Dermis blood vessel endothelial cell (primary cell): ENCODE results near the gene PLPP2. TPM values are rescaled to one million over a fixed set of nuclear protein-coding genes. Genes with fewer than 3 reads are reported as not detected.
"Not testable (repeated sequence)": the region's sequence is repeated elsewhere in the genome, so short reads cannot be mapped to it uniquely, and the experiment has no call there.

ENCODE experiments used
- DNase-seq: peaks from one replicate; pipeline ENCODE4 v3.0.0; 2010
- total RNA-seq: library from RNA; depleted of rRNA; stranded (reverse); fragments of >200 nt; gene quantifications from 2 replicates; pipeline ENCODE4 v1.2.3, GENCODE V29; 2014

Gene PLPP2
- total RNA-seq, 1 donor from 2014 or later: 14.3 TPM

DNA sequence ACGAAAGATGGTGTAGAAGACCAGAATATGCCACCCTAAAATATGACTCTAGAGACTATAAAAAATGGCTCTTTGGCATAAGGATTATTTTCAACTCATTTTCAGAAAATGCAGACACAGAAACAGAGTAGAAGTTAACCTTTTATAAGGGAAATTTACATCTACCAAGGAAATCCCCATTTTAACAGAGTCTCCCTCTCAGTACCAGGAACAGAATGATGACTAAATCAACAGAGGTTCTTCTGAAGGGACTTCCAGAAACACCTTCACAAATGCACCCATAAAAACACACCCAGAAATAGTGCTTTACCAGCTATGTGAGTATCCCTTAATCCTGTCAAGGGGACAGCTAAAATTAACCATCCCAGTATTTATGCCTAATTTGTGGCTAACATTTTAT is 29.1 kb downstream of the PLPP2 start:
- DNase-seq: no peak

DNA sequence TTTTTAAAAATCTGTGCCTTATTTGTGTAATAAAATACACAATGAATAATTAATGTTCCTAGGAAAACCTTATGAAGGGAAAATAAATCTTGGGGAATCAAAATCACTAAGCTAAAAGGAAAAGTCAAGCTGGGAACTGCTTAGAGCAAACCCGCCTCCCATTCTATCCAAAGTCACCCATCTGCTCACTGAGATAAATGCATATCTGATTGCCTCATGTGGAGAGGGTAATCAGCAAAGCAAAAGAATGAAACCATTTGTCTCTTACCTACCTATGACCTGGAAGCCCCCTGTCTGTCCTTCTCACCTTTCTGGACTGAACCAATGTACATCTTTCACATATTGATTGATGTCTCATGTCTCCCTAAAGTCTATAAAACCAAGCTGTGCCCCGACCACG is 34.4 kb downstream of the PLPP2 start:
- not testable (repeated sequence) for DNase-seq

DNA sequence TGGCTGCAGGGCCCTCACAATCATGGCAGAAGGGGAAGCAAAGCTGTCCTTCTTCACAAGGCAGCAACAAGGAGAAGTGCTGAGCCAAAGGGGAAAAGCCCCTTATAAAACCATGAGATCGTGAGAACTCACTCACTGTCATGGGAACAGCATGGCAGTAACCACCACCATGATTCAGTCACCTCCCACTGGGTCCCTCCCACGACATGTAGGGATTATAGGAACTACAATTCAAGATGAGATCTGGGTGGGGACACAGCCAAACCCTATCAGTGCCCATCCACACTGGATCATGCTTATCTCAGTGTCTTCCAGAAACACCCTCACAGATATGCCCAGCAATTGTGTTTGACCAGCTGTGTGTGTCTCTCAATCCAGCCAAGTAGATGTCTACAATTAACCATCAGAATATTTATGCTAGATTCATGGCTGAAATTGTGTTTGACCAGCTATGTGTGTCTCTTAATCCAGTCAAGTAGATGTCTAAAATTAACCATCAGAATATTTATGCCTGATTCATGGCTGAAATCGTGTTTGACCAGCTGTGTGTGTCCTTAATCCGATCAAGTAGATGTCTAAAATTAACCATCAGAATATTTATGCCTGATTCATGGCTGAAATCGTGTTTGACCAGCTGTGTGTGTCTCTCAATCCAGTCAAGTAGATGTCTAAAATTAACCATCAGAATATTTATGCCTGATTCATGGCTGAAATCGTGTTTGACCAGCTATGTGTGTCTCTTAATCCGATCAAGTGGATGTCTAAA is 38.6 kb downstream of the PLPP2 start:
- not testable (repeated sequence) for DNase-seq

DNA sequence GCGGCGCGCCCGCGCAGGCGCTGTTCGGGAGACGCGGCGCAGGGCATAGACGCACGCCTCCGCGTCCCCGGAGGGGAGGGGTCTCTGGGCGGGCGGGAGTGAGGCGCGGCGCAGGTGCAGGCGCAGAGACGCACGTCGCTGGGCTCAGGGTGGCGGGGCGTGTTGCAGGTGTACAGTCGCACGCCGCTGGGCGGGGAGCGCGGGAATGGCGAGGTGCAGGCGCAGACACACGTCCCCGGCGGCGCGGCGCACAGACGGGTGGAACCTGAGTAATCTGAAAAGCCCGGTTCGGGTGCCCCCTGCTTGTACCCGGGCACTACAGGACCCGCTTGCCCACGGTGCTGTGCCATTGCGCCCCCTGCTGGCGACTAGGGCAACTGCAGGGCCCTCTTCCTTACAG is 44.7 kb downstream of the PLPP2 start:
- DNase-seq: no peak

DNA sequence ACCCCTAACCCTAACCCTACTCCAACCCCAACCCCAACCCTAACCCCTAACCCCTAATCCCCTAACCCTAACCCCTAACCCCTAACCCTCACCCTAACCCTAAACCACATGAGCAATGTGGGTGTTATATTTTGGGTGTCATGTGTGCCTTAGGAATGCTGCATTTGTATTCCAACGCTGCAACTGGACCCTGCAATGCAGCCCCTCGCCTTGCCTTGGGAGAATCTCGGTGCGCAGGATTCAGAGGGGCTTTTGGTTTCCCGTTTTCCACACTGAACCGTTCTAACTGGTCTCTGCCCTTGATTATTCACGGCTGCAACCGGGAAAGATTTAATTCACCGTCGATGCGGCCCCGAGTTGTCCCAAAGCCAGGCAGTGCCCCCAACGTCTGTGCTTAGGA is 45.3 kb downstream of the PLPP2 start:
- DNase-seq: peak; percentile 5

DNA sequence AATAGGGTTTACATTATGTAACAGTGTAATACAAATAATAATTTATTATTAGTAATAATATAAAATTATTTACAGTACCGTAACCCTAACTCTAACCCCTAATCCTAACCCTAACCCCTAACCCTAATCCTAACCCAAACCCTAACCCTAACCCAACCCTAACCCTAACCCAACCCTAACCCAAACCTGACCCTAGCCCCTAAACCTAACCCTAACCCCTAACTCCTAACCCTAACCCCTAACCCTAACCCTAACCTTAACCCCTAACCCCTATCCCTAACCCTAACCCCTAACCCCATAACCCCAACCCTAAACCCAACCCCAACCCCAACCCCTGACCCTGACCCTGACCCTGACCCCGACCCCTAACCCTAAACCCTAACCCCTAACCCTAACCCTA is 45.7 kb downstream of the PLPP2 start:
- no peak for DNase-seq

Other genes with a start within 250 kb of the PLPP2 start
- not detected in 2 replicates for gene OR4F17, start 184.3 kb downstream of the PLPP2 start, total RNA-seq
- 16.5 and 29.0 TPM in 2 replicates for gene MIER2, start 53.4 kb upstream of the PLPP2 start, total RNA-seq
- gene C2CD4C, start 117.7 kb upstream of the PLPP2 start, total RNA-seq: 1.9 and 5.9 TPM in 2 replicates
- gene SHC2, start 169.6 kb upstream of the PLPP2 start, total RNA-seq: 8.3 and 11.3 TPM in 2 replicates
- 0.09 and 0.34 TPM in 2 replicates for gene MADCAM1, start 205.1 kb upstream of the PLPP2 start, total RNA-seq
- gene TPGS1, start 216.1 kb upstream of the PLPP2 start, total RNA-seq: 35.6 and 74.0 TPM in 2 replicates
- gene CDC34, start 240.4 kb upstream of the PLPP2 start, total RNA-seq: 111 and 112 TPM in 2 replicates